Ishikawa (cell line): ENCODE measurements around the gene XPO5.

Experiments used
- CEBPB ChIP-seq: IDR thresholded peaks from 2 replicates; pipeline ENCODE4 v1.6.1; 2012
- CREB1 ChIP-seq: IDR thresholded peaks from 2 replicates; pipeline ENCODE4 v1.6.1; 2012; ENCODE audit warnings: low read depth
- EGR1 ChIP-seq: IDR thresholded peaks from 2 replicates; pipeline ENCODE4 v1.6.1; 2012
- EP300 ChIP-seq: IDR thresholded peaks from 2 replicates; pipeline ENCODE4 v1.6.1; 2012; ENCODE audit warnings: borderline replicate concordance
- FOXM1 ChIP-seq: IDR thresholded peaks from 2 replicates; pipeline ENCODE4 v1.6.1; 2012; ENCODE audit warnings: low read depth, borderline replicate concordance
- NFIC ChIP-seq: IDR thresholded peaks from 2 replicates; pipeline ENCODE4 v1.6.1; 2012
- RAD21 ChIP-seq: IDR thresholded peaks from 2 replicates; pipeline ENCODE4 v1.6.1; 2012; ENCODE audit warnings: low read depth
- TAF1 ChIP-seq: IDR thresholded peaks from 2 replicates; pipeline ENCODE4 v1.6.1; 2012; ENCODE audit warnings: low read depth, mild to moderate bottlenecking
- TCF12 ChIP-seq: IDR thresholded peaks from 2 replicates; pipeline ENCODE4 v1.6.1; 2012; ENCODE audit warnings: low read depth
- TEAD4 ChIP-seq: IDR thresholded peaks from 2 replicates; pipeline ENCODE4 v1.6.1; 2012
- YY1 ChIP-seq: IDR thresholded peaks from 2 replicates; pipeline ENCODE4 v1.6.1; 2012; ENCODE audit warnings: low read depth
- ZBTB7A ChIP-seq: IDR thresholded peaks from 2 replicates; pipeline ENCODE4 v1.6.1; 2012; ENCODE audit warnings: low read depth
- TF ChIP-seq, protein P1 (sequence below): IDR thresholded peaks from 2 replicates; pipeline ENCODE4 v1.6.1; 2012; ENCODE audit warnings: low read depth, mild to moderate bottlenecking
- TF ChIP-seq, protein P2 (sequence below): IDR thresholded peaks from 2 replicates; pipeline ENCODE4 v1.6.1; 2012
- TF ChIP-seq, protein P3 (sequence below): IDR thresholded peaks from 2 replicates; pipeline ENCODE4 v1.6.1; 2012

XPO5 gene

GRCh38 chr6:43506171-43506570 is 69.7 kb downstream of the XPO5 start:
- TF ChIP-seq, protein P1, sequence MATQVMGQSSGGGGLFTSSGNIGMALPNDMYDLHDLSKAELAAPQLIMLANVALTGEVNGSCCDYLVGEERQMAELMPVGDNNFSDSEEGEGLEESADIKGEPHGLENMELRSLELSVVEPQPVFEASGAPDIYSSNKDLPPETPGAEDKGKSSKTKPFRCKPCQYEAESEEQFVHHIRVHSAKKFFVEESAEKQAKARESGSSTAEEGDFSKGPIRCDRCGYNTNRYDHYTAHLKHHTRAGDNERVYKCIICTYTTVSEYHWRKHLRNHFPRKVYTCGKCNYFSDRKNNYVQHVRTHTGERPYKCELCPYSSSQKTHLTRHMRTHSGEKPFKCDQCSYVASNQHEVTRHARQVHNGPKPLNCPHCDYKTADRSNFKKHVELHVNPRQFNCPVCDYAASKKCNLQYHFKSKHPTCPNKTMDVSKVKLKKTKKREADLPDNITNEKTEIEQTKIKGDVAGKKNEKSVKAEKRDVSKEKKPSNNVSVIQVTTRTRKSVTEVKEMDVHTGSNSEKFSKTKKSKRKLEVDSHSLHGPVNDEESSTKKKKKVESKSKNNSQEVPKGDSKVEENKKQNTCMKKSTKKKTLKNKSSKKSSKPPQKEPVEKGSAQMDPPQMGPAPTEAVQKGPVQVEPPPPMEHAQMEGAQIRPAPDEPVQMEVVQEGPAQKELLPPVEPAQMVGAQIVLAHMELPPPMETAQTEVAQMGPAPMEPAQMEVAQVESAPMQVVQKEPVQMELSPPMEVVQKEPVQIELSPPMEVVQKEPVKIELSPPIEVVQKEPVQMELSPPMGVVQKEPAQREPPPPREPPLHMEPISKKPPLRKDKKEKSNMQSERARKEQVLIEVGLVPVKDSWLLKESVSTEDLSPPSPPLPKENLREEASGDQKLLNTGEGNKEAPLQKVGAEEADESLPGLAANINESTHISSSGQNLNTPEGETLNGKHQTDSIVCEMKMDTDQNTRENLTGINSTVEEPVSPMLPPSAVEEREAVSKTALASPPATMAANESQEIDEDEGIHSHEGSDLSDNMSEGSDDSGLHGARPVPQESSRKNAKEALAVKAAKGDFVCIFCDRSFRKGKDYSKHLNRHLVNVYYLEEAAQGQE: no peak
- TF ChIP-seq EGR1: no peak
- no peak for TF ChIP-seq EP300
- TF ChIP-seq, protein P2, sequence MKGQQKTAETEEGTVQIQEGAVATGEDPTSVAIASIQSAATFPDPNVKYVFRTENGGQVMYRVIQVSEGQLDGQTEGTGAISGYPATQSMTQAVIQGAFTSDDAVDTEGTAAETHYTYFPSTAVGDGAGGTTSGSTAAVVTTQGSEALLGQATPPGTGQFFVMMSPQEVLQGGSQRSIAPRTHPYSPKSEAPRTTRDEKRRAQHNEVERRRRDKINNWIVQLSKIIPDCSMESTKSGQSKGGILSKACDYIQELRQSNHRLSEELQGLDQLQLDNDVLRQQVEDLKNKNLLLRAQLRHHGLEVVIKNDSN: no peak

DNA sequence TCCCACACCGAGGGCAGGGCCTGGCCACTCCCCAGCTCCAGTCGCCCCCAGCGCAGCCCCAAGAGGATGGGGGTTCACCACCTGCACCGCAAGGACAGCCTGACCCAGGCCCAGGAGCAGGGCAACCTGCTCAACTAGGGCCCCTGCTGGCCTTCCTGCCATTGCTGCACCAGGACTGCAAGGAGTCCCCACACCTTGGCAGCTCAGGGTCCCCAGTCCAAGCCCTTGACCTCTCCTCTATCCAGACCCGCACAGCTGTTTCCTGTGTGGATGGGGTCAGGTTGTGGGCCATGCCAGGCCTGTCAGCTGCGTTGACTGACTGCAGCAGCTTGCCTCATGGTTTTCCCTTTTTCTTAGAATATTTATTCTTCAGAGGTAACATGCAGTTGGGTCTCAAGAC is 70.1 kb downstream of the XPO5 start:
- no peak for TF ChIP-seq CREB1
- no peak for TF ChIP-seq YY1
- no peak for TF ChIP-seq EGR1
- no peak for TF ChIP-seq ZBTB7A
- no peak for TF ChIP-seq TAF1

GRCh38 chr6:43504756-43505593 is 70.9 kb downstream of the XPO5 start:
- no peak for TF ChIP-seq FOXM1
- TF ChIP-seq, protein P1: no peak
- no peak for TF ChIP-seq TAF1

- TF ChIP-seq TCF12: no peak
- no peak for TF ChIP-seq CREB1
- TF ChIP-seq YY1: no peak
- TF ChIP-seq TAF1: no peak
- no peak for TF ChIP-seq NFIC
- no peak for TF ChIP-seq TEAD4
Observed at GRCh38 chr6:43503443-43503842, 72.4 kb downstream of the XPO5 start.

DNA sequence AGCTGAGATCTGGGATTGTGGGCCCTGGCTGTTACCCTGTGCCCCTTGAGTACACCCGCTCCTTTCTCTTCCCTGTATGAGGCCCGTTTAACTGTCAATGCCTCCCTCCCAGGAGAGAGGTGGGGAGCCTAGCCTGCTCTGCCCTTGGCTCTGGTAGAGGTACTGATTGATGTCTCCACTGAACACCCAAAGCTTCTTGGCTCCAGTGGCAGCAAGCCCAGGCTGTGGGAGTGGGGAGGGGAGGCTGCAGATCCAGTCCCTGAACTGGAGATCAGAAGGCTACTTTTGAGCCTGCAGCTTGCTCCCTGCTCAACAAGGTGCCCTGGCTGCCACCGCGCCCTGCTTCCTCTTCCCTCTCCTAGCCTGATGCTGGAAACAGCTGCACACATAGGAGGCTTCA is 73.2 kb downstream of the XPO5 start:
- TF ChIP-seq EGR1 (no peak), CEBPB (no peak), TEAD4 (no peak), CREB1 (no peak), ZBTB7A (no peak), NFIC (no peak), FOXM1 (no peak), EP300 (no peak), TCF12 (no peak), YY1 (no peak), TAF1 (no peak), RAD21 (no peak)
- TF ChIP-seq, protein P1: no peak
- TF ChIP-seq, protein P3, sequence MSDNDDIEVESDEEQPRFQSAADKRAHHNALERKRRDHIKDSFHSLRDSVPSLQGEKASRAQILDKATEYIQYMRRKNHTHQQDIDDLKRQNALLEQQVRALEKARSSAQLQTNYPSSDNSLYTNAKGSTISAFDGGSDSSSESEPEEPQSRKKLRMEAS: no peak
- TF ChIP-seq, protein P2: no peak
